ENCODE measurements around the gene CDH4. TPM values are rescaled to one million over a fixed set of nuclear protein-coding genes. Genes with fewer than 3 reads are reported as not detected.

The CDH4 gene
- total and polyA plus RNA-seq, 11 donors: 0.04 to 0.54 (median 0.08) TPM; not detected in 1

DNA sequence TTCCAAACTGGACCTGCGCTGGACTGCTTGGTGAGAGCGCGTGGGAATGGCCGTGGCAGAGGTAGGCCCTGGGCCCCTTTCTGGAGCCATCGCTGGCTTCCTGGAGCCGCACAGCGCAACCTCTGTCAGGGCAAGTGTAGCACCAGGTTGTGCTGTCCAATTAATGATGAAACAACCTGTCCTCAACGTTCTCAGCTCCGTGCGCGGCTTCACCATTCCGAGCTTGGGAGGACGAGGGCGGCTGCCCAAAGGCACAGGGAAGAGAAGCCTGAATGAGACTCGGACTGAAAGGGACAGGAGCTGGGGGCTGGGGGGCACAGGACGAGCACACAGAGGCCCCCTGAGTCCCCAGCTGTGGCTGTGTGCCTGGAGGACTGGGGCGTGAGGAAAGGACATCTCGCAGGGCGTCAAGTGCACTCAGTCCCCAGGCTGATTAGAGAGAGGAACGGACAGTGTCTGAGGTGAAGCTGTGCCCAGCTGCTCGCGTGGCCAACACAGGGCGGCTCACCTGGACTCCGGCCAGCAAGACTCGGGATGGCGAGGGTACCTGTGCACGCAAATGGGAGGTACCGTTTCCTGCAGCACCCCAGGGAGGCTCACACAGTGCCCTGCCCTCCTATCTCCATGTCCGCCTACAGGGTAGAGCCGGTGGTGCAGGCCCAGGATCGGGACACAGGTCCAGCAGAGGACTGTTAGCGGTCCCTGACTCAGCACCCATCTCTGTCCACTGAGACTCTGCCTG lies 410.3 kb downstream of the CDH4 start:
- H3K4me1 ChIP-seq: peaks cover 0 to 14% (median 0%) of the 10 kb centered on the region in 12 donors
- H3K36me3 ChIP-seq: no peaks in the 10 kb centered on the region
- H3K9me3 ChIP-seq: no peaks in the 10 kb centered on the region
- ATAC-seq: no peak
- TF ChIP-seq, protein P1, sequence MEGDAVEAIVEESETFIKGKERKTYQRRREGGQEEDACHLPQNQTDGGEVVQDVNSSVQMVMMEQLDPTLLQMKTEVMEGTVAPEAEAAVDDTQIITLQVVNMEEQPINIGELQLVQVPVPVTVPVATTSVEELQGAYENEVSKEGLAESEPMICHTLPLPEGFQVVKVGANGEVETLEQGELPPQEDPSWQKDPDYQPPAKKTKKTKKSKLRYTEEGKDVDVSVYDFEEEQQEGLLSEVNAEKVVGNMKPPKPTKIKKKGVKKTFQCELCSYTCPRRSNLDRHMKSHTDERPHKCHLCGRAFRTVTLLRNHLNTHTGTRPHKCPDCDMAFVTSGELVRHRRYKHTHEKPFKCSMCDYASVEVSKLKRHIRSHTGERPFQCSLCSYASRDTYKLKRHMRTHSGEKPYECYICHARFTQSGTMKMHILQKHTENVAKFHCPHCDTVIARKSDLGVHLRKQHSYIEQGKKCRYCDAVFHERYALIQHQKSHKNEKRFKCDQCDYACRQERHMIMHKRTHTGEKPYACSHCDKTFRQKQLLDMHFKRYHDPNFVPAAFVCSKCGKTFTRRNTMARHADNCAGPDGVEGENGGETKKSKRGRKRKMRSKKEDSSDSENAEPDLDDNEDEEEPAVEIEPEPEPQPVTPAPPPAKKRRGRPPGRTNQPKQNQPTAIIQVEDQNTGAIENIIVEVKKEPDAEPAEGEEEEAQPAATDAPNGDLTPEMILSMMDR (IDR thresholded peaks at IDR 0.05): no peak
- no peak for TF ChIP-seq POLR2A (IDR thresholded peaks at IDR 0.05)
- H3K27me3 ChIP-seq: peaks cover 0 to 5% (median 0%) of the 10 kb centered on the region in 9 donors
- no peak overlapping the region for H3K4me3 ChIP-seq
- 71 to 85% (median 74%) methylated on average over 24 to 32 of the region's 32 CpGs for WGBS, 4 donors
- DNase-seq: no peak
- H3K27ac ChIP-seq: no peak overlapping the region
- intact Hi-C loops (cut with DNase I): no loop called here

DNA sequence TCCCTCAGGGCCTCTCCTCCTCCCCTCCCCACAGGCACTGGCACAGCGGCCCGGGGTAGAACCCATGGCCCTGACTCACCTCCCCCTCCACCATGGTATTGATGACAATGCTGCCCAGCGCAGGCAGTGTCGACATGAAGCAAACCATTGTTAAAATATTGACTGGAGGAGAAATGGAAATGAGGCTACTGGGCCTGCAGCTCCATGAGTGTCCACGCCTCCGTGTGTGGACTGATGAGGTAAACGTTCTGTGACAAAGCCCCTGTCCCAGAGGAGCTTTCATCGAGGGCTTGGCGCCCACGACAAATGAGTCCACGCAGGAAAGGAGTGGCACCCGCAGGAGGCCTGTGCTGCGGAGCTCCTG lies 410.9 kb downstream of the CDH4 start:
- no peak overlapping the region for H3K27ac ChIP-seq
- H3K4me1 ChIP-seq: peaks cover 0 to 14% (median 0%) of the 10 kb centered on the region in 12 donors
- ATAC-seq (no peak), DNase-seq (no peak)
- H3K9me3 ChIP-seq: no peaks in the 10 kb centered on the region
- H3K4me3 ChIP-seq: no peak overlapping the region
- WGBS, 4 donors: 71 to 84% (median 72%) methylated on average over 12 to 13 of the region's 13 CpGs
- intact Hi-C loops (cut with DNase I): no loop called here
- no peak for TF ChIP-seq POLR2A (IDR thresholded peaks at IDR 0.05)
- peaks cover 0 to 6% (median 0%) of the 10 kb centered on the region in 9 donors for H3K27me3 ChIP-seq
- H3K36me3 ChIP-seq: no peaks in the 10 kb centered on the region

DNA sequence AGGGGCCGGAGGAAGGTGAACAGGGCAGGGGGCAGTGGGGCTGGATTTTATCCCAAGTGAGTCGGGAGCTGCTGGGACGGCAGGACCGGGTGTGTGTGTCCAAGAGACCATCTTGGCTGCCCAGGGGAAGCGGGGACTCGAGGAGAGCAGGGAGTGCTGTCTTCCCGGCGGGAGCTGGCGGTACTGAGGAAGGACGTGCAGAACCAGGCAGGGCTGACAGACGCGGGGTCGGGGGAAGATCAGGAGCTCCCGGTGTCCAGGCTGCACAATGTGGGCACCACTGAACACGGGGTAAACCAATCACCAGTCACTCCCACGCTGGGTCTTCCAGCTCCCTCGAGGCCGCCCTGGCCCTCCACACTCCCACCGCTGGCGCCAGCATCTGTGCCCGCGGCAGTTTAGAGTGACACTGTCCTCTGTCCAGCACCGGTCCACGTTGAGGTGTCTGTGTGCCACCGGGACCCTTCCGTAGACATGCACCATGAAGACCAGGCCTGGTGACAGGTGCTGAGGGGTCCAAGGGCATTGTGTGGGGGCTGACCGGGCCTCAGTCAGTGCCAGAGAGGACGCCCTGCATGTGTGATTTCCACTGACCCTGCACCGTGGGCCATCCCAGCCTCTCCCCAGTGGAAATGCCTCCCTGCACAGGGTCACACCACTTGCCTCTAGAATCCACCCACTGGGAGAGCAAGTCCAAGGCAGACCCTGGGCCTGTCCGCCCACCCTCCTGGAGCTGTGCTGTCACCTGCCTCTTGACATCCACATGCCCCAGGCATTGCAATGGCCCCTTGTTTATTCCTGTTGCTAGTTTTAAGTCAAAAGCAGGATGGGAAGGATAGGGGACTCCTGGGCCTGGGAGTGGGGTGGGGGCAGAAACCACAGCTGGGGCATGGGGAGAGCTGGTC lies 411.7 kb downstream of the CDH4 start:
- DNase-seq (no peak), ATAC-seq (no peak)
- Histone ChIP-seq H3K9me3 (no peaks in the 10 kb centered on the region), H3K4me1 (peaks cover 0 to 14% (median 0%) of the 10 kb centered on the region in 12 donors), H3K27me3 (peaks cover 0 to 6% (median 0%) of the 10 kb centered on the region in 9 donors), H3K36me3 (no peaks in the 10 kb centered on the region), H3K4me3 (no peak overlapping the region), H3K27ac (no peak overlapping the region)
- no peak for TF ChIP-seq POLR2A (IDR thresholded peaks at IDR 0.05)
- TF ChIP-seq, protein P1 (IDR thresholded peaks at IDR 0.05): no peak
- 89 to 94% (median 91%) methylated on average over 25 to 30 of the region's 30 CpGs for WGBS, 4 donors
- intact Hi-C loops (cut with DNase I): no loop called here

DNA sequence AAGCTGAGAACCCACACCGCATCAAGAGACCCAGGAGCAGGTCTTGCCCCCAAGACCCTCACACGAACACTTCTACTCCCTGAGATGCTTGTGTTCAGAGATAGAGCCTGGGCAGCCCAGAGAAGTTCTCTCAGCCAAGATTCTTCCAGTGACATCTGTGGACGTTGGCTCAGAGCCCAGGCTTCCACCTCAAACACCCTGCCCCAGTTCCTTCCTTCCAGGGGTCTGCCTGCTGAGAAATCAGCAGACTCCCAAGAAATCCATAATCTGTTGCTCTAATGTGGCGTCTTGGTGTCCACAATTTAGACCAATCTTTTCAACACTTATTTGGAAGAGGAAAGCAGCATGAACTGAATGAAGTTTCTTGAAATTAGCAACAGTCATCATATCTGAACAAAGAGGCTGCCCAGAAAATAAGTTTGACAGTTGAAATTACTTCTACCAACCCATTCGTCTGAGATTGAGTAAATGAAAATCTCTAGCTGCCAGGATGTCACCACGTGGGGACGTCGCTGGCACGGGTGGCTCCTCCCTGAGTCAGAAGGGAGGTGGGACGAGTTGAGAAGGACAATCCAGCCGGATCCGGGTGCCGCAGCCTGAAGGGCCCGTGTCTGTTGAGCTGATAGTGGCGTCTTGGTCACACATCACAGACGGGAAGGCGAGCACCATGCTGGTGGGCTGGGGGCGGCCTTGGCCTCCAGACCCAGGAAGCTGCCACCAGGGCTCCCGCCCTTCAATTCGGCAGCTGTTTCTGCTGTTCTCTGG lies 412.7 kb downstream of the CDH4 start:
- H3K4me3 ChIP-seq: no peak overlapping the region
- TF ChIP-seq, protein P1 (IDR thresholded peaks at IDR 0.05): no peak
- no peak for TF ChIP-seq POLR2A (IDR thresholded peaks at IDR 0.05)
- no peaks in the 10 kb centered on the region for H3K36me3 ChIP-seq
- DNase-seq: no peak
- WGBS, 4 donors: 36 to 63% (median 47%) methylated on average over 17 to 20 of the region's 20 CpGs
- intact Hi-C loops (cut with DNase I): no loop called here
- no peaks in the 10 kb centered on the region for H3K9me3 ChIP-seq
- no peak for ATAC-seq
- peaks cover 0 to 6% (median 0%) of the 10 kb centered on the region in 9 donors for H3K27me3 ChIP-seq
- H3K4me1 ChIP-seq: peaks cover 0 to 9% (median 0%) of the 10 kb centered on the region in 12 donors
- no peak overlapping the region for H3K27ac ChIP-seq
